ENCODE measurements around the gene ZNF865. TPM values are rescaled to one million over a fixed set of nuclear protein-coding genes. Genes with fewer than 3 reads are reported as not detected.
A peak's percentile ranks its signal among the peaks of the same experiment; 100 is the strongest.

The ZNF865 gene
- total RNA-seq, 1 experiment from 2014 or later = 21.7 TPM

DNA sequence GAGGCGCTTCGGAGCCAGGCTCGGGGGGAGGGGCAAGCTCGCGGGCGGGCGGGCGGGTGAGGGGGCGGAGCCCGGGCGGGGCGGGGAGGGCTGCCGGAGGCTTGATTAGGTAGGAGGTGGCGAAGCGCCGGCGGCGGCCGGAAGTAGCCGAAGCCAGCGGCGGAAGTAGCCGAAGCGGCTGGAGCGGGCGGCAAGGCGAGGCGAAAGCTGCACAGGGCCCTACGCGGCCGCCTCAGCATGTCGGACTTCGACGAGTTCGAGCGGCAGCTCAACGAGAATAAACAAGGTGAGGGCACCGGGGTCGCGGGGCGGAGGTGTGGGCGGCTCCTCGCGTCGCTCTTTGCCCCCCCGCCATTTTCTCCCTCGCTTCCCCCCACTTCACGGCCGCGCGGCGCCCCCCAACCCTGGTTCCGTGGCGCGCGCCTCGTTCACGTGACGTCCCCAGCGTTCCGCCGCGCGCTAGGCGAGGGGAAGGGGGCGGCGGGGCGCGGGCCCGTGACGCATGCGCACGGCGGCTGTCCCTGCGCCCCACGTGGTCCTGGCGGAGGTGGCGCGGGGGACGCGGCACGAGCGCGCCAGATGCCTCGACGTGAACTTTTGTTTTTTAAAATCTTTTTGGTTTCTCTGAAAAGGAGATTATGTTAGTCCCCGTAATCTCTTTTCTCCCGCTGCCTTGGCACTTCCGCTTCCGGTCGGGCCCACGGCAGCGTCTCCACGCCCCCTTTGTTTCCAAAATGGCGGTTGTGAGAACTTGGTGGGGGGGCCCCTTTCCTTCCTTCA lies 49.6 kb downstream of the ZNF865 start, which contains the start of gene U2AF2 (continued):
- TF ChIP-seq OVOL2 (CRISPR knock-in tag; IDR thresholded peaks at IDR 0.05; ENCODE audit: borderline replicate concordance) = no peak
- TF ChIP-seq, protein P1, sequence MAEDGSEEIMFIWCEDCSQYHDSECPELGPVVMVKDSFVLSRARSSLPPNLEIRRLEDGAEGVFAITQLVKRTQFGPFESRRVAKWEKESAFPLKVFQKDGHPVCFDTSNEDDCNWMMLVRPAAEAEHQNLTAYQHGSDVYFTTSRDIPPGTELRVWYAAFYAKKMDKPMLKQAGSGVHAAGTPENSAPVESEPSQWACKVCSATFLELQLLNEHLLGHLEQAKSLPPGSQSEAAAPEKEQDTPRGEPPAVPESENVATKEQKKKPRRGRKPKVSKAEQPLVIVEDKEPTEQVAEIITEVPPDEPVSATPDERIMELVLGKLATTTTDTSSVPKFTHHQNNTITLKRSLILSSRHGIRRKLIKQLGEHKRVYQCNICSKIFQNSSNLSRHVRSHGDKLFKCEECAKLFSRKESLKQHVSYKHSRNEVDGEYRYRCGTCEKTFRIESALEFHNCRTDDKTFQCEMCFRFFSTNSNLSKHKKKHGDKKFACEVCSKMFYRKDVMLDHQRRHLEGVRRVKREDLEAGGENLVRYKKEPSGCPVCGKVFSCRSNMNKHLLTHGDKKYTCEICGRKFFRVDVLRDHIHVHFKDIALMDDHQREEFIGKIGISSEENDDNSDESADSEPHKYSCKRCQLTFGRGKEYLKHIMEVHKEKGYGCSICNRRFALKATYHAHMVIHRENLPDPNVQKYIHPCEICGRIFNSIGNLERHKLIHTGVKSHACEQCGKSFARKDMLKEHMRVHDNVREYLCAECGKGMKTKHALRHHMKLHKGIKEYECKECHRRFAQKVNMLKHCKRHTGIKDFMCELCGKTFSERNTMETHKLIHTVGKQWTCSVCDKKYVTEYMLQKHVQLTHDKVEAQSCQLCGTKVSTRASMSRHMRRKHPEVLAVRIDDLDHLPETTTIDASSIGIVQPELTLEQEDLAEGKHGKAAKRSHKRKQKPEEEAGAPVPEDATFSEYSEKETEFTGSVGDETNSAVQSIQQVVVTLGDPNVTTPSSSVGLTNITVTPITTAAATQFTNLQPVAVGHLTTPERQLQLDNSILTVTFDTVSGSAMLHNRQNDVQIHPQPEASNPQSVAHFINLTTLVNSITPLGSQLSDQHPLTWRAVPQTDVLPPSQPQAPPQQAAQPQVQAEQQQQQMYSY (CRISPR knock-in tag; IDR thresholded peaks at IDR 0.05) = no peak
- TF ChIP-seq ZNF232 (CRISPR knock-in tag; IDR thresholded peaks at IDR 0.05) = no peak; the same call in 1 of the 2 replicates
- TF ChIP-seq TP53 (CRISPR knock-in tag; IDR thresholded peaks at IDR 0.05) = no peak
- 0 out of 2 replicates have a peak, but pooled peaks have one; percentile 53 for TF ChIP-seq PRRX2 (CRISPR knock-in tag; IDR thresholded peaks at IDR 0.05)
- TF ChIP-seq, protein P2, sequence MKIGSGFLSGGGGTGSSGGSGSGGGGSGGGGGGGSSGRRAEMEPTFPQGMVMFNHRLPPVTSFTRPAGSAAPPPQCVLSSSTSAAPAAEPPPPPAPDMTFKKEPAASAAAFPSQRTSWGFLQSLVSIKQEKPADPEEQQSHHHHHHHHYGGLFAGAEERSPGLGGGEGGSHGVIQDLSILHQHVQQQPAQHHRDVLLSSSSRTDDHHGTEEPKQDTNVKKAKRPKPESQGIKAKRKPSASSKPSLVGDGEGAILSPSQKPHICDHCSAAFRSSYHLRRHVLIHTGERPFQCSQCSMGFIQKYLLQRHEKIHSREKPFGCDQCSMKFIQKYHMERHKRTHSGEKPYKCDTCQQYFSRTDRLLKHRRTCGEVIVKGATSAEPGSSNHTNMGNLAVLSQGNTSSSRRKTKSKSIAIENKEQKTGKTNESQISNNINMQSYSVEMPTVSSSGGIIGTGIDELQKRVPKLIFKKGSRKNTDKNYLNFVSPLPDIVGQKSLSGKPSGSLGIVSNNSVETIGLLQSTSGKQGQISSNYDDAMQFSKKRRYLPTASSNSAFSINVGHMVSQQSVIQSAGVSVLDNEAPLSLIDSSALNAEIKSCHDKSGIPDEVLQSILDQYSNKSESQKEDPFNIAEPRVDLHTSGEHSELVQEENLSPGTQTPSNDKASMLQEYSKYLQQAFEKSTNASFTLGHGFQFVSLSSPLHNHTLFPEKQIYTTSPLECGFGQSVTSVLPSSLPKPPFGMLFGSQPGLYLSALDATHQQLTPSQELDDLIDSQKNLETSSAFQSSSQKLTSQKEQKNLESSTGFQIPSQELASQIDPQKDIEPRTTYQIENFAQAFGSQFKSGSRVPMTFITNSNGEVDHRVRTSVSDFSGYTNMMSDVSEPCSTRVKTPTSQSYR (CRISPR knock-in tag; IDR thresholded peaks at IDR 0.05) = no peak
- no peak for TF ChIP-seq E2F1 (CRISPR knock-in tag; IDR thresholded peaks at IDR 0.05)
- TF ChIP-seq ARID4B (CRISPR knock-in tag; IDR thresholded peaks at IDR 0.05; ENCODE audit: borderline replicate concordance) = peak; percentile 47; the same call in 1 of the 2 replicates
- TF ChIP-seq, protein P3, sequence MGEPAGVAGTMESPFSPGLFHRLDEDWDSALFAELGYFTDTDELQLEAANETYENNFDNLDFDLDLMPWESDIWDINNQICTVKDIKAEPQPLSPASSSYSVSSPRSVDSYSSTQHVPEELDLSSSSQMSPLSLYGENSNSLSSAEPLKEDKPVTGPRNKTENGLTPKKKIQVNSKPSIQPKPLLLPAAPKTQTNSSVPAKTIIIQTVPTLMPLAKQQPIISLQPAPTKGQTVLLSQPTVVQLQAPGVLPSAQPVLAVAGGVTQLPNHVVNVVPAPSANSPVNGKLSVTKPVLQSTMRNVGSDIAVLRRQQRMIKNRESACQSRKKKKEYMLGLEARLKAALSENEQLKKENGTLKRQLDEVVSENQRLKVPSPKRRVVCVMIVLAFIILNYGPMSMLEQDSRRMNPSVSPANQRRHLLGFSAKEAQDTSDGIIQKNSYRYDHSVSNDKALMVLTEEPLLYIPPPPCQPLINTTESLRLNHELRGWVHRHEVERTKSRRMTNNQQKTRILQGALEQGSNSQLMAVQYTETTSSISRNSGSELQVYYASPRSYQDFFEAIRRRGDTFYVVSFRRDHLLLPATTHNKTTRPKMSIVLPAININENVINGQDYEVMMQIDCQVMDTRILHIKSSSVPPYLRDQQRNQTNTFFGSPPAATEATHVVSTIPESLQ (CRISPR knock-in tag; IDR thresholded peaks at IDR 0.05) = no peak
- TF ChIP-seq, protein P4, sequence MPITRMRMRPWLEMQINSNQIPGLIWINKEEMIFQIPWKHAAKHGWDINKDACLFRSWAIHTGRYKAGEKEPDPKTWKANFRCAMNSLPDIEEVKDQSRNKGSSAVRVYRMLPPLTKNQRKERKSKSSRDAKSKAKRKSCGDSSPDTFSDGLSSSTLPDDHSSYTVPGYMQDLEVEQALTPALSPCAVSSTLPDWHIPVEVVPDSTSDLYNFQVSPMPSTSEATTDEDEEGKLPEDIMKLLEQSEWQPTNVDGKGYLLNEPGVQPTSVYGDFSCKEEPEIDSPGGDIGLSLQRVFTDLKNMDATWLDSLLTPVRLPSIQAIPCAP (CRISPR knock-in tag; IDR thresholded peaks at IDR 0.05) = no peak
- TF ChIP-seq ZNF121 (CRISPR knock-in tag; IDR thresholded peaks at IDR 0.05) = no peak
- no peak for TF ChIP-seq ZNF416 (CRISPR knock-in tag; IDR thresholded peaks at IDR 0.05)
- no peak; the same call in 1 of the 2 replicates for TF ChIP-seq ESRRA (CRISPR knock-in tag; IDR thresholded peaks at IDR 0.05; ENCODE audit: borderline replicate concordance)
- TF ChIP-seq FOXK1 (CRISPR knock-in tag; IDR thresholded peaks at IDR 0.05) = no peak; the same call in 1 of the 2 replicates
- TF ChIP-seq CBFB (CRISPR knock-in tag; IDR thresholded peaks at IDR 0.05; ENCODE audit: low read depth) = no peak
- TF ChIP-seq, protein P5, sequence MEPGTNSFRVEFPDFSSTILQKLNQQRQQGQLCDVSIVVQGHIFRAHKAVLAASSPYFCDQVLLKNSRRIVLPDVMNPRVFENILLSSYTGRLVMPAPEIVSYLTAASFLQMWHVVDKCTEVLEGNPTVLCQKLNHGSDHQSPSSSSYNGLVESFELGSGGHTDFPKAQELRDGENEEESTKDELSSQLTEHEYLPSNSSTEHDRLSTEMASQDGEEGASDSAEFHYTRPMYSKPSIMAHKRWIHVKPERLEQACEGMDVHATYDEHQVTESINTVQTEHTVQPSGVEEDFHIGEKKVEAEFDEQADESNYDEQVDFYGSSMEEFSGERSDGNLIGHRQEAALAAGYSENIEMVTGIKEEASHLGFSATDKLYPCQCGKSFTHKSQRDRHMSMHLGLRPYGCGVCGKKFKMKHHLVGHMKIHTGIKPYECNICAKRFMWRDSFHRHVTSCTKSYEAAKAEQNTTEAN (CRISPR knock-in tag; IDR thresholded peaks at IDR 0.05) = no peak
- TF ChIP-seq, protein P6, sequence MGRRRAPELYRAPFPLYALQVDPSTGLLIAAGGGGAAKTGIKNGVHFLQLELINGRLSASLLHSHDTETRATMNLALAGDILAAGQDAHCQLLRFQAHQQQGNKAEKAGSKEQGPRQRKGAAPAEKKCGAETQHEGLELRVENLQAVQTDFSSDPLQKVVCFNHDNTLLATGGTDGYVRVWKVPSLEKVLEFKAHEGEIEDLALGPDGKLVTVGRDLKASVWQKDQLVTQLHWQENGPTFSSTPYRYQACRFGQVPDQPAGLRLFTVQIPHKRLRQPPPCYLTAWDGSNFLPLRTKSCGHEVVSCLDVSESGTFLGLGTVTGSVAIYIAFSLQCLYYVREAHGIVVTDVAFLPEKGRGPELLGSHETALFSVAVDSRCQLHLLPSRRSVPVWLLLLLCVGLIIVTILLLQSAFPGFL (CRISPR knock-in tag; IDR thresholded peaks at IDR 0.05; ENCODE audit: borderline replicate concordance) = no peak
- TF ChIP-seq, protein P7, sequence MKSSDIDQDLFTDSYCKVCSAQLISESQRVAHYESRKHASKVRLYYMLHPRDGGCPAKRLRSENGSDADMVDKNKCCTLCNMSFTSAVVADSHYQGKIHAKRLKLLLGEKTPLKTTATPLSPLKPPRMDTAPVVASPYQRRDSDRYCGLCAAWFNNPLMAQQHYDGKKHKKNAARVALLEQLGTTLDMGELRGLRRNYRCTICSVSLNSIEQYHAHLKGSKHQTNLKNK (CRISPR knock-in tag; IDR thresholded peaks at IDR 0.05) = no peak
- no peak for TF ChIP-seq TCF7 (CRISPR knock-in tag; IDR thresholded peaks at IDR 0.05; ENCODE audit: low read depth)
